ENCODE measurements around the gene NCKAP5.
"Not testable (repeated sequence)": the region's sequence is repeated elsewhere in the genome, so short reads cannot be mapped to it uniquely, and the experiment has no call there.

NCKAP5 gene

GRCh38 chr2:132701810-132702209 lies 866.5 kb downstream of the NCKAP5 start:
- no peak for DNase-seq (ENCODE audit: low spot score)

DNA sequence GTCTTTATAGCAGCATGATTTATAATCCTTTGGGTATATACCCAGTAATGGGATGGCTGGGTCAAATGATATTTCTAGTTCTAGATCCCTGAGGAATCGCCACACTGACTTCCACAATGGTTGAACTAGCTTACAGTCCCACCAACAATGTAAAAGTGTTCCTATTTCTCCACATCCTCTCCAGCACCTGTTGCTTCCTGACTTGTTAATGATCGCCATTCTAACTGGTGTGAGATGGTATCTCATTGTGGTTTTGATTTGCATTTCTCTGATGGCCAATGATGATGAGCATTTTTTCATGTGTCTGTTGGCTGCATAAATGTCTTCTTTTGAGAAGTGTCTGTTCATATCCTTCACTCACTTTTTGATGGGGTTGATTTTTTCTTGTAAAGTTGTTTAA lies 868.5 kb downstream of the NCKAP5 start:
- not testable (repeated sequence) for DNase-seq (ENCODE audit: low spot score)

- not testable (repeated sequence) for DNase-seq (ENCODE audit: low spot score)
Measured at GRCh38 chr2:132698347-132698746, 869.9 kb downstream of the NCKAP5 start.

DNA sequence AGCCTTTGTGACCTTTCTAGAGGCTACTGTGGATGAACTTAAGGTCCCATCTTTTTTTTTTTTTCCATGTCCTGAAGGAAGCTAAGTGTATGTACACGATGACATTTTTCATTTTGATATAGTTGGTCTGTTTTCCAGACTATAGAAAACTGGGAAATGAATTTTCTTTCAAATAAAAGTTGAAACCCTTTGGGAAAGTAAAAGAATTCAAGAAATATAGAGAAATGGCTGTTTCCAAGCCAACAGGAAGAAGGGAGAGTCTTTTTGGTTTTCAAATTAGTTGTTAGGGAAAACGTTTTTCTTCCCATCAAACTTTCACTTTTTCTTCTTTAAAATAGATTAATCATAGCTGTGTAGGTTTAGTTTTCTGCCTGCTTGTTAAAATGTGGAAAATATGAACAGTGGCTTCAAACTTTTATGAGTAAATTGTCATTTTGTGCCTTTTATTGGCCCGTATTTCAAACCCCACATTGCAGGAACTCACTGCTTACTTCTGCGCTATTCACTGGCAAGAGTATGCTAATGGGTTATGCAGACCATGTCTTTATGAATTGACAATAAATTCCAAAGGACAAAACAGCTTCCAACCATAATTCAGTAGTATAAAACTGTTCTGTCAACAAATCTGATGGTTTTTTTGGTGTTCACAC lies 870.6 kb downstream of the NCKAP5 start:
- no peak for DNase-seq (ENCODE audit: low spot score)

- no peak for DNase-seq (ENCODE audit: low spot score)
Measured at GRCh38 chr2:132692816-132693215, 875.4 kb downstream of the NCKAP5 start.

DNA sequence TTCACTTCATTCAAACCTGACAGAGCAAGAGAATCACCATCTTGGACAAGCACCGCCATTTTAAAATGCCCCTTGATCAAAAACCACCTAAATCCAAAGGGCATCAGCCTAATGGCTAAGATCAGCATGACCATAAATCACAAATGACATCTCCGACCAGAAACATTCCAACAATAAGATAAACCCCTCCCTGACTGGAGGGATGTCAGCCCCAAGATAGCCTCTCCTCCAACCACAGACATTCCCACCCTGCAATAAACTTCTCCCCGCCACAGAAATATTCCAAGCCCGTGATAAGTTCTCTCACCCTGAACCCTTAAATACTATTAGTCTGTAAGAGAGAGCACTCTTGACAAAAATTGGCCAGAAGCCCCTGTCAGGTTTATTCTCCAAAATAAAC lies 876.7 kb downstream of the NCKAP5 start:
- no peak for DNase-seq (ENCODE audit: low spot score)

GRCh38 chr2:132690664-132691303 lies 877.5 kb downstream of the NCKAP5 start:
- DNase-seq (ENCODE audit: low spot score): no peak

GRCh38 chr2:132681766-132682165 lies 886.5 kb downstream of the NCKAP5 start:
- no peak for DNase-seq (ENCODE audit: low spot score)

GRCh38 chr2:132680544-132680943 lies 887.7 kb downstream of the NCKAP5 start:
- DNase-seq (ENCODE audit: low spot score): no peak

GRCh38 chr2:132678483-132678882 lies 889.8 kb downstream of the NCKAP5 start:
- no peak for DNase-seq (ENCODE audit: low spot score)

DNA sequence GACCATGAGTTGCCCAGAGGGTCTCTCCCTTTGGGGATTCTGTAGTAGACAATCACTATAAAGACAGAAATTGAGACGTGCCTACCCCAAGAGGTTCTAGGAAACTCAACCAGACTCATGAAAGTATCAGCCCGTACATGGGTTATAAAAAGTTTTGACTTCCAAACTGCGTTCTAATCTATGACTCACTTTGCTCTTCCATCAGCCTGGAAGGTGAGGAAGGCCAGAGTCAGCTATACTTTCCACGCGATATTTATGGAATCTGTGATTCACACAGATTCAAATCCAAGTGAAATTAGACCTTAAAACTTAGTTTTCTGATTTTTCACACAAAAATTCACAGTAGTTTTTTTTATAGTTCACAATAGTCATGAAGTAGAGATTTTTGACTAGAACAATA lies 890.6 kb downstream of the NCKAP5 start:
- no peak for DNase-seq (ENCODE audit: low spot score)

- no peak for DNase-seq (ENCODE audit: low spot score)
Measured at GRCh38 chr2:132676999-132677398, 891.3 kb downstream of the NCKAP5 start.

- peak; percentile 67 for DNase-seq (ENCODE audit: low spot score)
Measured at GRCh38 chr2:132671151-132671835, 897.0 kb downstream of the NCKAP5 start.

DNA sequence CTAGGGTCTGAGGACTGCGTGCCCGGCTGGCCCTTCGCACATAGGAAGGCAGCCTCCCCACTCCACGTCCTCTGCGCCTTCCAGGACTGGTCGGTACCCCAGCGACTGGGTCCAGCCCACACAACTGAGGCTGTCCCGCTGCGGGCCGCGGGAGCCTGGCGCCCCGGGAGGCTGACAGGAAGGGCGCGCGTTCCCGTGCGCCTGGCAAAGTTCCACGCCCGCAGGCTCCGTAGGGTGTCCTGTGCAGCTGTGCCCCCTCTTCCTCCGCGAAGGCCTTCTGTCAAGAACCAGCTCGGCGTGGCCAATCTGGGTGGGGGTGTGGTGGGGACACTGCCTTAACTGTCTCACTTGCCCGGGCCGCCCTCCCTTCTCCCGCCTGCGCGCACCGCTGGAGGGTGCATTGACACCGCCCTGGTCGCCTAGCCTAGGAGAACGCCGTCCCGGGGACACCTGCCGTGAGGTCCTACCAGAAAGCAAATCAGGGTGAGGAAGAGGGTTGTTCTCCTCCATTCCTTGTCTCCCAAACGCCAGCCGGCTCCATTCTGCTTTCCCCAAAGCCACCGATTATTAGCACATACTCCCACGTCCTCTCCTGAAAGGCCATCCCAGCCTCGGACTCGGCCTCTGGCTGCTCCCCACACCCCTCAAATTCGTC lies 897.6 kb downstream of the NCKAP5 start:
- DNase-seq (ENCODE audit: low spot score): no peak

DNA sequence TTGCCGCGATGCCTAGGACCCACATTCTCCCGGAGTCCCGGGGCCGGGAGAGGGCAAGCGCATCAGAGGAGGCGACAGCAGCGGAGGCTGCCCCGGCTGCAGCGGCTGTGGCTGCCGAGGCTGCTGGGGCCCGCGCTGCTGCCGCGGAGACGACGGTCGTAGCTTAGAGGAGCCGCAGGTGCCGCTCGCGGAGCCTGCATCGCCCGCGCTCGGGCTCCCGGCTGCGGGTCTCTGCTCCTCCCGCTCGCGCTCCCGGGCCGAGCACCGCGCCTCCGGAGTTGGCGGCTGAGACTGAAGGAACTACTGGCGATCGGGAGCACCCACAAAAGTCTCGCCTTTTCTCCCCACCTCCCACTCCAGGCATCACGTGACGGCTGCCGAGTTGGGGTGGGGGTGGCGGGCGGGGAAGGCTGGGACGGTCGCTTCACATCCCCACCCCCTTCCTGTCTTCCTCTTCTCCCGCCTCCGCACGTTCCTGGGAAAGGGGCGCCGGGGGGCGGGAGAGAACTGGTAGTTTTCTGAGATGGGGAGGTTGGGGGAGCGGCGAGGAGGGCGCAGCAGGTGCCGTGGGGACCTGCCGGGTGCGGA lies 898.3 kb downstream of the NCKAP5 start, which contains the start of gene LYPD1:
Gene LYPD1, minus strand, starts transcription at position 298 of the 588 bp plus-strand sequence. Its CDS starts 273 bp downstream, at position 25.
- DNase-seq (ENCODE audit: low spot score): no peak

DNA sequence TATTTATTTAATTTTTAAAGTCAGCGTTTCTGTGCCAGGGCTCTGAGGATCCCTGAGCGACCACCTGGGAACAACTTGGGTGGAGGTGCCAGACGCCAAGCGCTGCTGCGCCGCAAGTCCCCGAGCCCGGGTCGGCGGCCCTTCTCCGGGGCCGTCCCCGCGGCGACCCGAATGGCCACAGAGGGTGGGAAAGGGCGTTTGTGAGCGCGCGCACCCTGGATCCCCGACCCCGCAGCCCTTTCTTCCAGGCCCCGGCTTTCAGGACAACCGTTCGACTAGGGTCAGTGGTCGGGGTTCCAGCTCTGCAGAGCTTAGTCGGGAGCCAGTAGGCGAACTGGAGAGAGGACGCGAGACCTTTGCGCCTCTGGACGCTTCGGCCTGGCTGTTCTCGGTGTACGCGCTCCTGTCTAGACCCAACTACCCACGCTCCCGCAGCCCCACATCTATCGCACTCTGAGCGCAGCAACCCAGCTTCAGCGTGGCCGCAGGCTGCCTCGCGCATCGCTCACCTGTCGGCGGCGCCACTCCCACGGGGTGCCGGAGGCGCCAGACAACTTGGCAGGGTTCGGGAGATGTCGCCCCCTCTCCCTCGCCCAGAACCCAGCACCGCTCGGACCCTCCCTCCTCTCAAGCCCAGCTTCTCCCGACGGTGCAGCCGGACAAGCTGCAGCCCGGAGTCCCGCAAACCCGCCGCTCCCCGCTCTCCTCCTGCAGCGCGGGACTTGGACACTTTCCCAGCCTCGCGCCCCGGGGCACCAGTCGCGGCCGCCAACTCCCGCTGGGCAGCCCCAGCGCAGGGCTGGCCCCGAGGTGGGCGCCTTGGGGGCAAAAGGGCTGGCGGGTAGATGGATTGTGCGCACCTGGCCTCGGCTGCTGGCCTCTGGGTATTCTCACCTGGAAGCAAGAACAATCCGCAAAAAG lies 899.0 kb downstream of the NCKAP5 start:
- DNase-seq (ENCODE audit: low spot score): no peak

GRCh38 chr2:132668189-132668823 lies 900.0 kb downstream of the NCKAP5 start:
- DNase-seq (ENCODE audit: low spot score): no peak

DNA sequence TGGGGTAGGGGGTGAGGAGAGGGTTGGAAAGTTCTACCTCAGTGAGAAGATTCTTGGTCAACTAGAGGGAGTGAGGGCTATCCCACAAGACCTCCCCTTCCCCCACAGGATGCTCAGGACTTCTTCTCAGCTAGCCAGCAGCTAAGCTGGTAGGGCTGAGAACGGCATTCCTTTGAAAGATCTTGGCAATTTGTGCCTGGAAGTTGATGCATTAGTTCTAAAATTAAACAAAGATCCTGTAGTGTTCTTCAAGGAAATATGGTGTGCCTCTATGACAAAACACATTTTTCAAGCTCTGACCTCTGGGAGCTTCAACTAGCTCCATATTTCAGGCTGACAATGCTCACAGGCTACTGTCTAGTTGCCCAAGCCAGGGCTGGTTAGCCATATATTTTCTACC lies 900.6 kb downstream of the NCKAP5 start:
- DNase-seq (ENCODE audit: low spot score): no peak

DNA sequence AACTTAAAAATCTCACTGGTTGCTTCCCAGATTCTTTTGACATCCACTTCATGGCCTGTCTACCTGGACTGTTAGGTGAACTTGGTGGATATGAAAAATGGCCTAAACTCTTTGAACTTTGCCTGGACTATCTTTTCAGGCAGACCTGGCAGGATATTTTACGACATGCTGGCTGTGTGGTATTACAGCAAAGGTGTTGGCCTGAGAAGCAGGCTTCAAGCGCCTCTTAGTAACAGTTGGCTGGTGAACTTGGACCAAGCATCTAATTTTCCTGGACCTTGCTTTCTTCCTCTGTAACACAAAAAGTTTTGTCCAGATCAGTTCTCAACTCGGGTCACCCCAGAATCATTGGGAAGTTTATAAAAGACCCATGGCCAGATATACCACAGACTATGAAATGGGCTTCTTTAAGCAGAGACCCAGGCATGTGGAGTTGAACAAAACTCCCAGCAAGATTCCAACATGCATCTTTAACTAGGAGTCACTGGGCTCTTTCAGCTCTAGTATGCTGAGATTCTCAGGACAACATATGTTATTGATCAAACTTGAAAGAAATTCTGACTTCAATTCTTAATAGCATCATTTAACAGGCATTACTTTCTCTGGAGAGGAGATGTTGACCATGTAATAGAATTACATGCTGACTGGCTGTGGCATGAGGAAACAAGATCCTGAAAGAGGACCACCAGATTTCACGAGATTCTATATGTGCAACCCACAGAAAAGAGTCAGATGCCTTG lies 902.7 kb downstream of the NCKAP5 start:
- DNase-seq (ENCODE audit: low spot score): no peak

- DNase-seq (ENCODE audit: low spot score): no peak
Measured at GRCh38 chr2:132664096-132664495, 904.2 kb downstream of the NCKAP5 start.

Data from kidney capillary endothelial cell (primary cell).